ENCODE measurements around the gene RARA.
"Not testable (repeated sequence)": the region's sequence is repeated elsewhere in the genome, so short reads cannot be mapped to it uniquely, and the experiment has no call there.

GRCh38 chr17:40304866-40305265 is 4.1 kb upstream of the RARA start:
- TF ChIP-seq CTCF, POLR2A, POLR2AphosphoS5, EP300 (IDR thresholded peaks at IDR 0.05): not testable (repeated sequence)

Data from stomach (tissue), 4 donors.